K562 (cell line): ENCODE data around the gene AGRP. TPM values are rescaled to one million over a fixed set of nuclear protein-coding genes. Genes with fewer than 3 reads are reported as not detected.

Source experiments
- AFF1 ChIP-seq, 2 experiments: fragments of 450-650 bp; IDR thresholded peaks; 2 replicates each; pipeline ENCODE4 v1.6.1; 2018; ENCODE audit warnings: mild to moderate bottlenecking in 2 of 2, low read depth in 1 of 2; ENCODE audit not compliant: partially characterized antibody in 2 of 2
- ATF7 ChIP-seq: fragments of 450-650 bp; IDR thresholded peaks from 2 replicates; pipeline ENCODE4 v1.7.1; 2014; ENCODE audit warnings: mild to moderate bottlenecking, moderate library complexity
- CBX8 ChIP-seq: fragments of 200-600 bp; sonication (generic); IDR thresholded peaks from 2 replicates; pipeline ENCODE4 v1.6.1; 2012; ENCODE audit warnings: borderline replicate concordance, mixed run types, low read depth, mild to moderate bottlenecking, moderate library complexity, mixed read lengths, low read length, control low read depth, inconsistent platforms; ENCODE audit not compliant: poor library complexity, severe bottlenecking; ENCODE audit errors: extremely low read depth
- CLOCK ChIP-seq: fragments of 250-450 bp; sonication (Bioruptor Pico); IDR thresholded peaks from 2 replicates; pipeline ENCODE4 v1.4.0; 2020; ENCODE audit warnings: mild to moderate bottlenecking, moderate library complexity, borderline replicate concordance
- CTBP1 ChIP-seq: fragments of 450-650 bp; IDR thresholded peaks from 2 replicates; pipeline ENCODE4 v1.6.1; 2016; ENCODE audit warnings: borderline replicate concordance
- EHMT2 ChIP-seq: fragments of 450-650 bp; IDR thresholded peaks from 2 replicates; pipeline ENCODE4 v1.6.1; 2018; ENCODE audit warnings: antibody characterized with exemption
- ELK3 ChIP-seq: fragments of 450-650 bp; formaldehyde crosslinking; IDR thresholded peaks from 2 replicates; pipeline ENCODE4 v1.4.0; 2020; ENCODE audit warnings: mild to moderate bottlenecking
- MAFG ChIP-seq: fragments of 450-650 bp; conservative IDR thresholded peaks from 2 replicates; pipeline ENCODE4 v1.6.1; 2016; ENCODE audit warnings: missing genetic modification characterization, missing compliant biosample characterization
- NR0B1 ChIP-seq: fragments of 450-650 bp; IDR thresholded peaks from one replicate; pipeline ENCODE4 v1.6.1; 2018; ENCODE audit warnings: mild to moderate bottlenecking, moderate library complexity; ENCODE audit not compliant: partially characterized antibody
- STAG1 ChIP-seq: sonication (generic); formaldehyde crosslinking; IDR thresholded peaks from 2 replicates; pipeline ENCODE4 v1.5.0; 2020; ENCODE audit warnings: missing genetic modification reagents, borderline replicate concordance
- TBP ChIP-seq: optimal IDR thresholded peaks from 2 replicates; pipeline ENCODE3; 2011; ENCODE audit warnings: low read depth, low read length, improper control_type of control experiment
- THRA ChIP-seq: fragments of 450-650 bp; IDR thresholded peaks from 2 replicates; pipeline ENCODE4 v1.6.1; 2017; ENCODE audit warnings: mild to moderate bottlenecking, moderate library complexity
- ZNF316 ChIP-seq: fragments of 450-650 bp; IDR thresholded peaks from 2 replicates; pipeline ENCODE4 v1.6.1; 2016
- ZNF511 ChIP-seq: sonication (generic); formaldehyde crosslinking; IDR thresholded peaks from 2 replicates; pipeline ENCODE4 v1.8.0; 2022; ENCODE audit warnings: mild to moderate bottlenecking, missing genetic modification reagents
- ZNF785 ChIP-seq: fragments of 250-450 bp; sonication (Bioruptor Pico); IDR thresholded peaks from 2 replicates; pipeline ENCODE4 v1.4.0; 2020; ENCODE audit warnings: mild to moderate bottlenecking
- ZSCAN32 ChIP-seq: fragments of 450-650 bp; formaldehyde crosslinking; IDR thresholded peaks from 2 replicates; pipeline ENCODE4 v1.4.0; 2020; ENCODE audit warnings: mild to moderate bottlenecking, moderate library complexity
- polyA plus RNA-seq, 8 experiments: library from polyadenylated mRNA; depleted of rRNA in 4 of 8; stranded (reverse) in 5 of 8; unstranded in 3 of 8; fragments of >200 nt; fragmentation: Nextera tagmentation in 2 of 8; fragmentation: Illumina TruSeq in 1 of 8; extraction: Ambion mirVana in 2 of 8; extraction: Trizol in 1 of 8; gene quantifications; 2 replicates each; pipeline versions ENCODE4 v1.2.1 to v1.2.3, GENCODE V29; 2011 to 2014; ENCODE audit warnings: inconsistent platforms in 1 of 8, missing spikeins in 1 of 8
- total RNA-seq, 7 experiments: library from RNA; depleted of rRNA in 6 of 7; stranded (reverse); fragments of >200 nt in 6 of 7; fragmentation: Illumina TruSeq in 2 of 7; extraction: Trizol in 2 of 7; gene quantifications; 2 replicates each; pipeline versions ENCODE4 v1.2.1 to v1.2.3, GENCODE V29; 2011 to 2021; ENCODE audit warnings: low replicate concordance in 1 of 7

The AGRP gene
- total and polyA plus RNA-seq, 9 of the 15 experiments (the other 6 are each of a cell fraction or from before 2014, with no cell fraction given): not detected

- TF ChIP-seq ZNF511 (CRISPR knock-in tag) (no peak), THRA (no peak), ZSCAN32 (no peak), AFF1 (IDR thresholded peaks at IDR 0.05; ENCODE audit: low read depth in 1 of 2, partially characterized antibody in 2 of 2) (no peak), TBP (peak; percentile 25), ZNF785 (no peak), CBX8 (no peak), CTBP1 (peak; percentile 36; the same call in 1 of the 2 replicates), CLOCK (CRISPR knock-in tag) (no peak), MAFG (tag) (no peak), ATF7 (peak; percentile 84), ELK3 (no peak), ZNF316 (no peak), EHMT2 (no peak), STAG1 (CRISPR knock-in tag) (no peak), NR0B1 (no peak)
These were observed 42.9 kb upstream of the AGRP start (continued) for GRCh38 chr16:67526149-67526791.
